ENCODE data around the gene MAMLD1. TPM values are rescaled to one million over a fixed set of nuclear protein-coding genes. Genes with fewer than 3 reads are reported as not detected.

Gene MAMLD1
- total and polyA plus RNA-seq, 2 of the 8 experiments (the other 6 are each of a cell fraction or from before 2014, with no cell fraction given): 0.09 to 0.26 TPM

DNA sequence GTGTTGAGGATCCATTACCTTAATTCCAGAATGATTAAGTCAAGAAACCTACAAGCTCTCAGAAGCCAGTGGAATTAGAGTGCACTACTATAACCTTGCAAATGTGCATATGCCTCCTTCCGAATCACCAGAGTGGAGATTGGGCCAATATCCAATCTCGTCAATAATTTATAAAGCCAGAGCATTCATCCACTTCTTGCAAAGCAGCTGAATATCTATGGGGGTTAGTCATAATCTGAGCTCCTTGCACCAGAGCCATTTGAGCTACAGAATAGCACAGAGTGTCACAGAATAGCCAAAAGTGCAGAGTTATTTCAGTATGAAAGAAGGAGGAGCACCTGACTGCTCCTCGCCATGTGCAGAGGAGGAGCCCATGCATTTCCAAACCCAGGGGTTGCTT lies 136.1 kb downstream of the MAMLD1 start (continued):
- TF ChIP-seq CHD7 (IDR thresholded peaks at IDR 0.05; ENCODE audit: insufficient replicate concordance, low read length) (no peak), RAD21 (IDR thresholded peaks at IDR 0.05 in 1 of 2, conservative IDR thresholded peaks at IDR 0.05 in 1 of 2; ENCODE audit: low read depth in 2 of 2, low read length in 2 of 2) (no peak), SIX5 (IDR thresholded peaks at IDR 0.05; ENCODE audit: low read depth, low read length) (no peak), SIN3A (conservative IDR thresholded peaks at IDR 0.05 in 1 of 2, IDR thresholded peaks at IDR 0.05 in 1 of 2; ENCODE audit: low read depth in 1 of 2, low read length in 2 of 2) (no peak), BACH1 (IDR thresholded peaks at IDR 0.05; ENCODE audit: low read length) (no peak), EP300 (IDR thresholded peaks at IDR 0.05; ENCODE audit: borderline replicate concordance in 1 of 2, low read depth in 2 of 2, low read length in 2 of 2) (no peak), RXRA (IDR thresholded peaks at IDR 0.05; ENCODE audit: insufficient read depth, low read depth, low read length) (no peak), TBP (IDR thresholded peaks at IDR 0.05; ENCODE audit: low read depth, low read length) (no peak)
